ENCODE measurements around the gene SHOC2. TPM values are rescaled to one million over a fixed set of nuclear protein-coding genes. Genes with fewer than 3 reads are reported as not detected.

SHOC2 gene
- total and polyA plus RNA-seq, 2 of the 13 experiments (the other 11 are each of a cell fraction or from before 2014, with no cell fraction given): 8.6 to 25.5 TPM

GRCh38 chr10:110876788-110877187 is 42.6 kb upstream of the SHOC2 start (continued):
- TF ChIP-seq CBX2 (IDR thresholded peaks at IDR 0.05; ENCODE audit: low read depth, low read length) (no peak), CBX2 (CRISPR knock-in tag; IDR thresholded peaks at IDR 0.05; ENCODE audit: low read depth) (no peak), GMEB1 (CRISPR knock-in tag; IDR thresholded peaks at IDR 0.05; ENCODE audit: borderline replicate concordance) (no peak), FOXA3 (CRISPR knock-in tag; IDR thresholded peaks at IDR 0.05) (peak; percentile 78), BRCA1 (CRISPR knock-in tag; IDR thresholded peaks at IDR 0.05) (no peak), MTA1 (CRISPR knock-in tag; IDR thresholded peaks at IDR 0.05; ENCODE audit: borderline replicate concordance) (no peak), ZNF883 (CRISPR knock-in tag; IDR thresholded peaks at IDR 0.05; ENCODE audit: not compliant biosample characterization) (no peak), RCOR2 (CRISPR knock-in tag; IDR thresholded peaks at IDR 0.05) (no peak), GPN1 (CRISPR knock-in tag; IDR thresholded peaks at IDR 0.05; ENCODE audit: borderline replicate concordance) (no peak), ZNF143 (CRISPR knock-in tag; IDR thresholded peaks at IDR 0.05) (no peak), ARNT (IDR thresholded peaks at IDR 0.05) (no peak), ZBTB40 (IDR thresholded peaks at IDR 0.05) (no peak), ZBTB40 (CRISPR knock-in tag; IDR thresholded peaks at IDR 0.05) (no peak), TEAD3 (CRISPR knock-in tag; optimal IDR thresholded peaks at IDR 0.05; ENCODE audit: borderline replicate concordance) (no peak), ELF4 (CRISPR knock-in tag; IDR thresholded peaks at IDR 0.05; ENCODE audit: borderline replicate concordance) (no peak), GATAD2A (CRISPR knock-in tag; IDR thresholded peaks at IDR 0.05) (peak; percentile 60; the same call in 1 of the 2 replicates), THRA (CRISPR knock-in tag; IDR thresholded peaks at IDR 0.05; ENCODE audit: borderline replicate concordance) (no peak), FOXP1 (IDR thresholded peaks at IDR 0.05) (no peak), FOXP1 (CRISPR knock-in tag; IDR thresholded peaks at IDR 0.05) (peak; percentile 49; the same call in 1 of the 2 replicates), GTF2F1 (IDR thresholded peaks at IDR 0.05; ENCODE audit: low read length) (no peak), RBAK (CRISPR knock-in tag; IDR thresholded peaks at IDR 0.05) (no peak)
